Natural killer cell (primary cell): Measurements from ENCODE around the gene ABHD16A. TPM values are rescaled to one million over a fixed set of nuclear protein-coding genes. Genes with fewer than 3 reads are reported as not detected.

Source experiments
- ATAC-seq, 3 donors: fragments of 150-1000 bp in 2 of 3; fragments of 200-7000 bp in 1 of 3; cut with Tn5 transposase; 1 replicate in 1 of 3; 2 replicates in 2 of 3; pipeline ENCODE4 v1.10.0; 2021; ENCODE audit warnings: mild to moderate bottlenecking in 2 of 3, moderate library complexity in 2 of 3
- DNase-seq, 2 donors: peaks; one replicate each; pipeline versions ENCODE4 v3.0.0 to v3.0.0-alpha.2; 2013 to 2021; ENCODE audit warnings: mixed read lengths in 1 of 2
- H3K27ac ChIP-seq: one replicate; pipeline ENCODE4 v1.5.1; 2013; ENCODE audit warnings: mild to moderate bottlenecking, low read length
- H3K27me3 ChIP-seq: one replicate; pipeline ENCODE4 v1.6.1; 2013; ENCODE audit warnings: low read length; ENCODE audit not compliant: control insufficient read depth, insufficient read depth
- H3K36me3 ChIP-seq: one replicate; pipeline ENCODE4 v1.6.1; 2013; ENCODE audit warnings: low read length; ENCODE audit not compliant: control insufficient read depth, insufficient read depth
- H3K4me1 ChIP-seq: one replicate; pipeline ENCODE4 v1.6.1; 2013; ENCODE audit warnings: low read length; ENCODE audit not compliant: control insufficient read depth, insufficient read depth
- H3K4me3 ChIP-seq: one replicate; pipeline ENCODE4 v1.5.1; 2013; ENCODE audit warnings: low read length
- H3K9me3 ChIP-seq: one replicate; pipeline ENCODE4 v1.6.1; 2013; ENCODE audit warnings: low read length; ENCODE audit not compliant: control insufficient read depth, insufficient read depth
- H3K27ac Mint-ChIP-seq, 2 donors: one replicate each; pipeline ENCODE4 v1.8.0; 2022; ENCODE audit warnings: mild to moderate bottlenecking in 2 of 2, mixed read lengths in 2 of 2, moderate library complexity in 1 of 2
- H3K27me3 Mint-ChIP-seq, 2 donors: one replicate each; pipeline ENCODE4 v1.8.0; 2022; ENCODE audit warnings: low read depth in 2 of 2, mixed read lengths in 2 of 2
- H3K36me3 Mint-ChIP-seq: one replicate; pipeline ENCODE4 v1.8.0; 2022; ENCODE audit warnings: mixed read lengths
- H3K4me1 Mint-ChIP-seq, 2 donors: one replicate each; pipeline ENCODE4 v1.8.0; 2022; ENCODE audit warnings: mixed read lengths in 2 of 2
- H3K4me3 Mint-ChIP-seq: one replicate; pipeline ENCODE4 v1.8.0; 2022; ENCODE audit warnings: mild to moderate bottlenecking, moderate library complexity, mixed read lengths
- H3K9me3 Mint-ChIP-seq, 2 donors: one replicate each; pipeline ENCODE4 v1.8.0; 2022; ENCODE audit warnings: mixed read lengths in 2 of 2
- WGBS: methylation state at CpG from one replicate; pipeline ENCODE4 v1.1.7; 2013; ENCODE audit warnings: missing lambda C conversion rate; ENCODE audit not compliant: insufficient coverage; 5-methylcytosine and 5-hydroxymethylcytosine counted together
- intact Hi-C: fragments of 100-400 bp; cut with micrococcal nuclease; formaldehyde crosslinking; loops from one replicate; pipeline ENCODE4 v1.14.2; 2022
- total RNA-seq, 4 donors: library from RNA; stranded (reverse); fragments of 120-200 nt in 1 of 4; gene quantifications; one replicate each; pipeline versions ENCODE4 v1.2.3 to v1.2.4, GENCODE V29; 2013 to 2022
- TF ChIP-seq, protein P1 (sequence below): fragments of 200-600 bp; IDR thresholded peaks from one replicate; pipeline ENCODE4 v1.8.0; 2022; ENCODE audit warnings: antibody characterized with exemption

Gene ABHD16A
- total RNA-seq, 3 donors from 2014 or later (not counting 1 experiment from before 2014, with no cell fraction given) = 92.0 to 97.6 (median 94.2) TPM

DNA sequence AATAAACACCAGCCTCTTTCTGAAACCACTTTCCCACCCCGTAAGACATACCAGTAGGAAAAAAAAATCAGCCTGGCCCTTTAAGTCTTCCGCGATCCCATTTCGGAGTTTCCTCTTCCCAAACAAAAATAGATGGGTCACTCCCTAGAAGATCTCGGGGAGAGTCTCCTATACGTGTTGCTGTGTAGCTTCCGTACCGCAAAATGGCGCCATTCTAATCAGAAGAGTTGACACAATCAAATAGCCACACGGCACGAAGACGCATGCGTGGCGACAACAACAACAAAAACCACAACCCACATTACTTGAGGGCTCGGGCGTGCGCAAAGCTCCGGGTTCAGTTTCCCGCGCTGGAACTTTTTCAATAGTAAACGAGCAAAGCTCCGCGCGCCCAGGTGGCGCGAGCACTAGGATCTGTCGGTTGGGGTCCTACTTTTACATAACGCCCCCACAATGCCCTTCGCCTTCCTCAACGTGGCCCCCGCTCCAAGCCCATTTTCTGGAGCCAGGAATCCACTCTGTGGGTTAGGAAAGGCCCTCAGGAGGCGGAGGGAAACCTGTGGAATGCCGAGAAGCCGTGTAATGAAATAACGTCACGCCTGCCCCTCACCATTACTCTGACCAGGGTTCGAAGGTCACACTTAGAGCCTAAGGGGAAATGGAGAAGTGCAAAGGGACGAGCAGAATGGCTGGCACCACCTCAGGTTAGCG is 38.2 kb downstream of the ABHD16A start, which contains the start of gene GPANK1:
Gene GPANK1, minus strand, starts transcription at position 208 of the 711 bp plus-strand sequence. CDS start 519 bp downstream, outside the sequence.
- Histone ChIP-seq H3K27ac (peak within 1 kb of the TSS; percentile 92), H3K36me3 (peaks cover 42% of the 10 kb centered on the region), H3K9me3 (no peaks in the 10 kb centered on the region), H3K4me1 (peaks cover 49% of the 10 kb centered on the region), H3K4me3 (peak within 1 kb of the TSS; percentile 67), H3K27me3 (no peaks in the 10 kb centered on the region)
- Mint-ChIP-seq H3K27ac (peak within 1 kb of the TSS; percentile 97 to 100), H3K27me3 (no peaks in the 10 kb centered on the region), H3K4me3 (peak within 1 kb of the TSS; percentile 96), H3K4me1 (peaks cover 37 to 59% of the 10 kb centered on the region in 2 donors), H3K9me3 (no peaks in the 10 kb centered on the region), H3K36me3 (no peaks in the 10 kb centered on the region)
- TF ChIP-seq, protein P1, sequence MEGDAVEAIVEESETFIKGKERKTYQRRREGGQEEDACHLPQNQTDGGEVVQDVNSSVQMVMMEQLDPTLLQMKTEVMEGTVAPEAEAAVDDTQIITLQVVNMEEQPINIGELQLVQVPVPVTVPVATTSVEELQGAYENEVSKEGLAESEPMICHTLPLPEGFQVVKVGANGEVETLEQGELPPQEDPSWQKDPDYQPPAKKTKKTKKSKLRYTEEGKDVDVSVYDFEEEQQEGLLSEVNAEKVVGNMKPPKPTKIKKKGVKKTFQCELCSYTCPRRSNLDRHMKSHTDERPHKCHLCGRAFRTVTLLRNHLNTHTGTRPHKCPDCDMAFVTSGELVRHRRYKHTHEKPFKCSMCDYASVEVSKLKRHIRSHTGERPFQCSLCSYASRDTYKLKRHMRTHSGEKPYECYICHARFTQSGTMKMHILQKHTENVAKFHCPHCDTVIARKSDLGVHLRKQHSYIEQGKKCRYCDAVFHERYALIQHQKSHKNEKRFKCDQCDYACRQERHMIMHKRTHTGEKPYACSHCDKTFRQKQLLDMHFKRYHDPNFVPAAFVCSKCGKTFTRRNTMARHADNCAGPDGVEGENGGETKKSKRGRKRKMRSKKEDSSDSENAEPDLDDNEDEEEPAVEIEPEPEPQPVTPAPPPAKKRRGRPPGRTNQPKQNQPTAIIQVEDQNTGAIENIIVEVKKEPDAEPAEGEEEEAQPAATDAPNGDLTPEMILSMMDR = no peak
- ATAC-seq (peak; percentile 33 to 52 (median 46)), DNase-seq (peak; percentile 86 to 98)
- intact Hi-C loops = loop anchor here (1.0 to 10.0 kb wide), 9 partner anchors 13 to 948 kb away; partner anchors contain the start of genes ABHD16A, AGPAT1, BAG6 and DDX39B
- under 1% methylated on average over 39 of the region's 39 CpGs for WGBS

DNA sequence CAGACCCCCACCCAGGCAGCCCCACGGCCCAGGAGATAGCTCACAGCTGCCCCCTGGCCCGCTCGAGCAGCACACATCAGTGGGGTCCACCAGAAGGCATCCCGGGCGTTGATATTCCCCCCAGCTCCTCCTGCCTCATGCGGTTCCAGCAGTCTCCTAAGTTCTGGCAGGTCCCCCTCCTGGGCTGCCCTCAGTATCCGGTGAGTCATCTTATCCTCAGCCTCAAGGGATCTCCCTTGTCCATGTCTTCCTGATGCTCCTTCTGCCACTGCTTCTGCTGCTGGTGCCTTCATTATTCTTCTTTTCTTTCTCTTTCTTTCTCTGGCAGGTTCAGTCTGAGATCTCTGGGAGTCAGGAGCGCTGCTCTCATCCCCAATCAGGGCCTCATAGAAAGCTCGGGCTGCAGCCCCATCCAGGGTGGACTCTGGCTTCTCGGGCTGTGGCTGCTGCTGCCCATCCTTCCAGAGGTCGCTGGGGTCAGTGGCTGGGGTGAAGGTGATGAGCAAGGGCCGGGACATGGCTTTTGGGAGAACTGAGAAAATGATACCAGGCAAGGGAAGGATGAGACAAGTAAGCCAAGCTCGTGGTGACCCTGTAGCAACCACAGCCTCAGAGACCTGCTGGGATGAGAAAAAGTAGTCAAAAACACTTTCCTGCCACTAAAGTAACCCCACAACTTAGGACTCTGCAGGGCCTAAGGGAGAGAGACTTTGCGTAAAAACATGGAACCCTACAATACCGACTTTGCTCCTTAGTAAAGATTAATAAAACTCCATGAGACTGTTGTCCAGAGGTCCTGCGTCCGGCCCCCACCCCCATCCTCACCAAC is 38.9 kb downstream of the ABHD16A start:
- WGBS = 34% methylated on average over 17 of the region's 17 CpGs
- TF ChIP-seq, protein P1 = no peak

DNA sequence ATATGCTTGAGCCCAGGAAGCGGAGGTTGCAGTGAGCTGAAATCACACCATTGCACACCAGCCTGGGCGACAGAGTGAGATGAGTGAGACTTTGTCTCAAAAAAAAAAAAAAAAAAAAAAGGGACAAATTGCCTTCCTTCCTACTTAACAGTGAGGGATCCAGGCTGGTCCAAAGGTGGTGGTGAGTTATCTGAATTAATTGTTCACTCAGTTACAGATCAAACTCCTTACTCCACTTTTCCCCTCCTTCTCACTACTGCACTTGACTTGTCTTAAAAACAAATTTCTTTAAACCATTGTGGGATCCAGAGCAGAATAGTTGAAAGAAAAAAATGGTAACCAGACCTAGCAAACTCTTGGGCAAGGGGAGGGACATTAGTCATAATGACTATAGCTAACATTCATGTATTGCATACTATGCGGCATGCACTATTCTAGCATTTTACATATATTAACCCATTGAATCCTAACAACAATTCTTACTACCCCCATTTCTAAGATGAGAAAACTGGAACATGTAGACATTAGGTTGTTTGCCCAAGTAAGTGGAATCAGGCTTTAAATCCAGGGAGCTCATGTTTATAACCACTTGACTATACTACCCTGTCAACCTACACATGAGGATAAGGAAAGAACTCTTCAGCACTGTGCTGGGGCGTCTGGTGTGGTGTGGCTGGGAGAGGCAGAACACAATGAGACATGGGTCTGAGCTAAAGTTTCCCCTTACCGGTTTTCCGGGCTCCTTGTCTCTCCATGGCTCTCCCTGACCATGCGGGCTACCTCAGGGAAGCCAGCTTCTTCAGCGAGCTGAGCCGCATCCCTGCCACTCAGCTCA is 39.8 kb downstream of the ABHD16A start:
- H3K27ac ChIP-seq = peak overlapping the region; percentile 92
- intact Hi-C loops = loop anchor here (5.0 to 10.0 kb wide), 2 partner anchors 106 to 511 kb away; partner anchors contain the start of genes AGPAT1 and RNF5
- no peaks in the 10 kb centered on the region for H3K27me3 ChIP-seq
- H3K4me1 Mint-ChIP-seq = peaks cover 53 to 75% of the 10 kb centered on the region in 2 donors
- ATAC-seq (no peak), DNase-seq (no peak)
- TF ChIP-seq, protein P1 = no peak
- WGBS = 89% methylated on average over 8 of the region's 9 CpGs
- H3K36me3 Mint-ChIP-seq = no peaks in the 10 kb centered on the region
- H3K27me3 Mint-ChIP-seq = no peaks in the 10 kb centered on the region
- H3K27ac Mint-ChIP-seq = peak overlapping the region; percentile 97 to 100
- H3K9me3 Mint-ChIP-seq = no peaks in the 10 kb centered on the region
- H3K4me3 ChIP-seq = no peak overlapping the region
- no peaks in the 10 kb centered on the region for H3K9me3 ChIP-seq
- peaks cover 28% of the 10 kb centered on the region for H3K36me3 ChIP-seq
- peaks cover 65% of the 10 kb centered on the region for H3K4me1 ChIP-seq
- H3K4me3 Mint-ChIP-seq = peak overlapping the region; percentile 96

More for the DNA sequence above, 38.9 kb downstream of the ABHD16A start:
- Mint-ChIP-seq H3K4me3 (peak overlapping the region; percentile 96), H3K27me3 (no peaks in the 10 kb centered on the region), H3K36me3 (no peaks in the 10 kb centered on the region), H3K4me1 (peaks cover 44 to 66% of the 10 kb centered on the region in 2 donors), H3K9me3 (no peaks in the 10 kb centered on the region), H3K27ac (peak overlapping the region; percentile 97 to 100)
- peaks cover 34% of the 10 kb centered on the region for H3K36me3 ChIP-seq
- H3K27me3 ChIP-seq = no peaks in the 10 kb centered on the region
- ATAC-seq (no peak), DNase-seq (peak in 1 of 2 donors; percentile 42)
- peak overlapping the region; percentile 92 for H3K27ac ChIP-seq
- H3K4me3 ChIP-seq = peak overlapping the region; percentile 67
- H3K9me3 ChIP-seq = no peaks in the 10 kb centered on the region
- intact Hi-C loops = loop anchor here (1.0 to 10.0 kb wide), 5 partner anchors 39 to 511 kb away; partner anchors contain the start of genes ABHD16A, AGPAT1, PRRC2A and RNF5
- H3K4me1 ChIP-seq = peaks cover 56% of the 10 kb centered on the region
